Astrocyte of the cerebellum (primary cell): ENCODE measurements around the gene CACNA1G.

Source experiments
- DNase-seq: peaks from one replicate; pipeline ENCODE4 v3.0.0-alpha.2; 2011; ENCODE audit warnings: low read depth
- H3K4me3 ChIP-seq: 2 replicates; pipeline ENCODE4 v1.5.1; 2011; ENCODE audit warnings: mild to moderate bottlenecking, low read depth, low read length, moderate library complexity
- in situ Hi-C: cut with HindIII; loops from 2 replicates; pipeline ENCODE4 v1.10.0; 2017; ENCODE audit warnings: low sequenced_read_pairs
- TF ChIP-seq, protein P1 (sequence below): IDR thresholded peaks from 2 replicates; pipeline ENCODE4 v1.5.1; 2012; ENCODE audit warnings: low read length, low read depth, moderate library complexity, mild to moderate bottlenecking; ENCODE audit errors: missing control alignments

Gene CACNA1G

DNA sequence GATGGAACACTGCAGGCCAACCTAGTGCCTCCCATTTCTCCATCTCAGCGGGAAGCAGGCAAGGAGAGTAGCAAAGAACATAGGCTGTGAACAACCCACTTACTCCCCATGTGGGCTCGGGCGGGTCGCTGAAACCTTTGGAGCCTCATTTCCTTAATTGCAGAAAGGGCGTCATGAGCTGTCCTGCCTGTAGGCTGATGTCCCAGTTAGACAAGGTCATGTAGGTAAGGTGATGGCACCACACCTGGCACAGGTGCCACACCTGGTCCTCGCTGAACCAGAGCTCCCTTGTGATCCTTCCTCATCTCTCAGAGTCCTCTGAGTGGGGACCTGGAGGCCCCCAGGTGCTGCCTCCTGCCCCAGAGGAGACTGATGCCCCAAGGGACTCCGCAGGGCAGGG, 97.1 kb downstream of the CACNA1G start:
- DNase-seq, result no peak
- in situ Hi-C loops, result no loop called here
- TF ChIP-seq, protein P1, sequence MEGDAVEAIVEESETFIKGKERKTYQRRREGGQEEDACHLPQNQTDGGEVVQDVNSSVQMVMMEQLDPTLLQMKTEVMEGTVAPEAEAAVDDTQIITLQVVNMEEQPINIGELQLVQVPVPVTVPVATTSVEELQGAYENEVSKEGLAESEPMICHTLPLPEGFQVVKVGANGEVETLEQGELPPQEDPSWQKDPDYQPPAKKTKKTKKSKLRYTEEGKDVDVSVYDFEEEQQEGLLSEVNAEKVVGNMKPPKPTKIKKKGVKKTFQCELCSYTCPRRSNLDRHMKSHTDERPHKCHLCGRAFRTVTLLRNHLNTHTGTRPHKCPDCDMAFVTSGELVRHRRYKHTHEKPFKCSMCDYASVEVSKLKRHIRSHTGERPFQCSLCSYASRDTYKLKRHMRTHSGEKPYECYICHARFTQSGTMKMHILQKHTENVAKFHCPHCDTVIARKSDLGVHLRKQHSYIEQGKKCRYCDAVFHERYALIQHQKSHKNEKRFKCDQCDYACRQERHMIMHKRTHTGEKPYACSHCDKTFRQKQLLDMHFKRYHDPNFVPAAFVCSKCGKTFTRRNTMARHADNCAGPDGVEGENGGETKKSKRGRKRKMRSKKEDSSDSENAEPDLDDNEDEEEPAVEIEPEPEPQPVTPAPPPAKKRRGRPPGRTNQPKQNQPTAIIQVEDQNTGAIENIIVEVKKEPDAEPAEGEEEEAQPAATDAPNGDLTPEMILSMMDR, result no peak

DNA sequence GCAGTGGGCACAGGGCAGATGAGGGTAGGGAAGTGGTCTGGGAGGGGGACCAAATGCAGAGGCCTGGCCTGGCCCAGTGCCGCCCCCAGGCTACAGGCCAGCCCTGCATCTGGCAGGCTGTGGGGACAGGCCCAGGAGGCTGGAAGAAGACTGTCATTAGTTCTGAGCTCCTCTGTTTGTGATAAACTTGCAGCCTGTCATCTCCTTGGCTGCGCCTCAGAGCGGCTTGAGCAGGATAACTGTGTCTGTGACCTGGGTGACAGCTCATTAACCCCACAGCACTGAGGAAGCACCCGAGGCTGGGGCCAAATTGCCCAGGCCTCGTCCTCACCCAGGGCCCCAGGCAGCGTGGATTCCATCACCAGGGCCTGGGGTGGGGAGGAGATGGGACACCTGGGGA, 98.1 kb downstream of the CACNA1G start:
- TF ChIP-seq, protein P1, result no peak
- in situ Hi-C loops, result no loop called here
- H3K4me3 ChIP-seq, result no peak overlapping the region
- no peak for DNase-seq

More for the DNA sequence above, 97.1 kb downstream of the CACNA1G start:
- H3K4me3 ChIP-seq, result no peak overlapping the region

DNA sequence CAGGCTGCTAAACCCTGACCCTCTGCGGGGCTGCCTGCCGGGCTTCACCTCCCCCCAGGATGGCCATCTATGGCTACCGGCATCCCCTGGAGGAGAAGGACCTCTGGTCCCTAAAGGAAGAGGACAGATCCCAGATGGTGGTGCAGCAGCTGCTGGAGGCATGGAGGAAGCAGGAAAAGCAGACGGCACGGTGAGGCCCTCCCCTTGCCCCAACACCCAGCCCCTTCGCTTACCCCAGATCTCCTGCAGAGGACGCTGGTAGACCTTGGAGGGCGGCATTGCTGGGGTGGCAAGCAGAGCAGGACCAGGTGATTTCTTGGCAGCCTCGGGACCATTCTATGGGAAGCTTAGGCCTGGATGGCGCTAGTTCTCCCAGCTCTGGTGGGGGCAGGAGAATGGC, 98.7 kb downstream of the CACNA1G start:
- DNase-seq, result no peak
- in situ Hi-C loops, result no loop called here
- no peak overlapping the region for H3K4me3 ChIP-seq
- TF ChIP-seq, protein P1, result no peak

DNA sequence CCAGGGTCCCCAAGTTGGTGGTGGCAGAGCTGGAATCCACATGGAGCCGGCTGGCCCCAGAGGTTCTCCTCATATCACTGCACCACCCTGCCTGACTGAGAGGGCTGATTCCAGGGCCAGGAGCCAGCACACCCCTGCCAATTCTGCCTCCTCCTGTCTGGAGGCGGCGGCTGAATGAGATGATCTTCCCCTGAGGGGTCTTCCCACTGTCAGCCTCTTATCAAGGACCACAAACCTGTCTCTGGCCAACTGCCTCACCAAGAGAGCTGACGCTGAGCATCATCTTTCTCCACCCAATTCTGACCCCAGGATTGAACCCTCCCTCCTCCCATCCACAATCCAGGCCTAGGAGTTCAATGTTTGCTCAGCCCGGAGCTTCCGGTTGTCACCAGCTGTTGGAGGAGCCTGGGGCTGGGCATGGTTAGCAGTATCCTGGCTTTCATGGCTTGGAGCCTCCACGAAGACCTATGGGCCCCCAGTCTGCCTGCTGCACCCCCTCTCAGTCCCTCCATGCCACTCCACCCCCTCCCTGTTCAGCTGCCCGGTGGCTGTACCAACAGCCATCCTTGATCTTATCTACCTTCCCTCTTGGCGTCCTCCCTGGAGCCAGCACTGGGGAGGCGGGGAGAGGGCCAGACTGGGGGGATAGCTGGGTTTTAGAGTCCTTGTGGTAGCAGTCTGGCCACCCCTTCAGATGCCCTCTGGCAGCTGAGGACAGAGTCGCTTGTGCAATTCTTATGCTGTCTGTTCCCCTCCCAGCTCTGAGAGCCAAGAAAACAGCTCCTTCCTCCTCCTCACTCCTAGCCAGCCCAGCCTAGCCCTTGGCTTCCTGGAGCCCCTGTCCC, 99.7 kb downstream of the CACNA1G start:
- in situ Hi-C loops, result no loop called here
- no peak overlapping the region for H3K4me3 ChIP-seq
- DNase-seq, result no peak
- TF ChIP-seq, protein P1, result no peak

- TF ChIP-seq, protein P1, result no peak
- no peak for DNase-seq
- H3K4me3 ChIP-seq, result no peak overlapping the region
- in situ Hi-C loops, result no loop called here
These were observed 100.4 kb downstream of the CACNA1G start for GRCh38 chr17:50660887-50661345.

DNA sequence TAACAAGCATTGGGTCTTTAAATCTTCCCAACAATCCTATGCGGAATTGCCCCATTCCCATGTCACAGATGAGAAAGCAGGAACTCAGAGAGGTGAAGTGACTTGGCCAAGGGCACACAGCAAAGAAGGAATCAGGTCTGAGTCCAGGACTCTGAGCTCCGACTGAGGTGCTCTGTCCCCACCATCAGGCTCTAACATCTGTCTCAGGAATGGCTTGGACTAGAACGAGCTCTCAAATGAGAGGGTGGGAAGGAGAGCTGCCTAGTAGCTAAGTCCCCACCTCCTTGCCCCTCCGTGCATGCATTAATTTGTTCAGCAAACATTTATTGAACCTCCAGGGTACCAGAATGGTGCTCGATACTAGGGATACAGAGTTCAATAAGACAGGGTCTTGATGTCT, 100.8 kb downstream of the CACNA1G start:
- H3K4me3 ChIP-seq, result no peak overlapping the region
- in situ Hi-C loops, result no loop called here
- TF ChIP-seq, protein P1, result no peak
- DNase-seq, result no peak
